Hepatocyte (in vitro differentiated cells): Measurements from ENCODE around the gene CERS1. TPM values are rescaled to one million over a fixed set of nuclear protein-coding genes. Genes with fewer than 3 reads are reported as not detected.

Source experiments
- DNase-seq: peaks from one replicate; pipeline ENCODE4 v3.0.0-alpha.2; 2016; ENCODE audit warnings: low spot score
- H2AFZ ChIP-seq: fragments of 200-600 bp; sonication (generic); 2 replicates; pipeline ENCODE4 v1.6.0; 2016; ENCODE audit warnings: antibody characterized with exemption, mild to moderate bottlenecking
- H3K27ac ChIP-seq: fragments of 200-600 bp; sonication (generic); 2 replicates; pipeline ENCODE4 v1.5.1; 2016; ENCODE audit warnings: mild to moderate bottlenecking
- H3K27me3 ChIP-seq: fragments of 200-600 bp; sonication (generic); 2 replicates; pipeline ENCODE4 v1.6.1; 2016
- H3K36me3 ChIP-seq: fragments of 200-600 bp; sonication (generic); replicated peaks from 2 replicates; pipeline ENCODE4 v1.5.1; 2016; ENCODE audit warnings: low read depth; ENCODE audit not compliant: insufficient read depth
- H3K4me1 ChIP-seq: fragments of 200-600 bp; sonication (generic); 2 replicates; pipeline ENCODE4 v1.5.1; 2016; ENCODE audit warnings: mild to moderate bottlenecking, moderate library complexity; ENCODE audit not compliant: insufficient read depth
- H3K4me2 ChIP-seq: fragments of 200-600 bp; sonication (generic); 2 replicates; pipeline ENCODE4 v1.6.0; 2016
- H3K4me3 ChIP-seq: fragments of 200-600 bp; sonication (generic); 2 replicates; pipeline ENCODE4 v1.5.1; 2016; ENCODE audit warnings: mild to moderate bottlenecking
- H3K79me2 ChIP-seq: fragments of 200-600 bp; sonication (generic); 2 replicates; pipeline ENCODE4 v1.6.0; 2017; ENCODE audit warnings: mild to moderate bottlenecking
- H3K9me2 ChIP-seq: fragments of 200-600 bp; sonication (generic); replicated peaks from 2 replicates; pipeline ENCODE4 v1.6.0; 2017; ENCODE audit warnings: mild to moderate bottlenecking; ENCODE audit not compliant: insufficient read depth
- H3K9me3 ChIP-seq: fragments of 200-600 bp; sonication (generic); 2 replicates; pipeline ENCODE4 v1.5.1; 2016; ENCODE audit warnings: low read depth, mild to moderate bottlenecking
- H4K20me1 ChIP-seq: fragments of 200-600 bp; sonication (generic); 2 replicates; pipeline ENCODE4 v1.6.0; 2016; ENCODE audit warnings: mild to moderate bottlenecking; ENCODE audit not compliant: insufficient read depth, poor library complexity, severe bottlenecking
- EZH2 ChIP-seq: fragments of 200-600 bp; sonication (generic); IDR thresholded peaks from 2 replicates; pipeline ENCODE4 v1.6.1; 2016; ENCODE audit warnings: antibody characterized with exemption, mild to moderate bottlenecking, borderline replicate concordance
- EZH2phosphoT487 ChIP-seq: fragments of 200-600 bp; sonication (generic); IDR thresholded peaks from one replicate; pipeline ENCODE4 v1.6.1; 2018; ENCODE audit warnings: antibody characterized with exemption, mild to moderate bottlenecking, low read depth, moderate library complexity; ENCODE audit not compliant: unreplicated experiment, severe bottlenecking
- WGBS: methylation state at CpG from one replicate; pipeline ENCODE4 v1.1.6; 2016; ENCODE audit warnings: low lambda C conversion rate; ENCODE audit errors: missing lambda C conversion rate; 5-methylcytosine and 5-hydroxymethylcytosine counted together
- polyA plus RNA-seq: library from polyadenylated mRNA; unstranded; fragments of >200 nt; fragmentation: Nextera tagmentation; extraction: Ambion mirVana; gene quantifications from 2 replicates; pipeline ENCODE4 v1.2.1, GENCODE V29; 2016
- total RNA-seq: library from RNA; depleted of rRNA; stranded (reverse); fragments of >200 nt; gene quantifications from 2 replicates; pipeline ENCODE4 v1.2.3, GENCODE V29; 2014
- TF ChIP-seq, protein P1 (sequence below): fragments of 200-600 bp; sonication (generic); IDR thresholded peaks from 2 replicates; pipeline ENCODE4 v1.5.1; 2016; ENCODE audit warnings: antibody characterized with exemption, mild to moderate bottlenecking; ENCODE audit not compliant: poor library complexity

The CERS1 gene
- total and polyA plus RNA-seq, 2 experiments from 2014 or later, result 5.3 to 5.7 TPM

DNA sequence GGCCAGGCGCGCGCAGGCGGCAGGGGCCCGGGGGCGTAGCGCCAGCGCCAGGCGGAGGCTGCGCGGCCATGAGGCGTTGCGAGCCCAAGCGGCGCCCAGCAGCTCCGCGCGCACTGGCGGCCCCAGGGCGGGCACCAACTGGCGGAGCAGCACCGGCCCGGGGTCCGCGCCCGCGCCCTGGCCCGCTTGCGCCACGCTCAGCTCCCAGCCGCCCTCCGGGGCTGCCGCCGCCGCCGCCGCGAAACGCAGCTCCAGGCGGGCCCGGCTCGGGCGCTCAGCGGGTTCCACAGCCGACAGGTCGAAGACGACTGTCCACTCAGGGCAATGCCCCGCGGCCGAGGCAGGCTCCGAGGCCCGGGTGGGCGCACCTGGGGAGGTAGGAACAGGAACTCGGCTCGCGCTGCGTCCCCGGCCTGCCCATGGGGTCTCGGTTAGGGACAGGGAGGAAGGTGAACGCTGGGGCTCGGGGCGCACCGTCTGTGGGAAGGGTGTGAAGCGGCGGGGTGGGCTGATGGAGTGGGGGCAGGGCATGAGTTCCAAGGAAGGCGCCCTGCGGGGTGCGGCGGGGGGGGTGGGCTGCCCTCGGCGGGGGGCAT lies 26.8 kb downstream of the CERS1 start:
- Histone ChIP-seq H3K4me3 (no peak overlapping the region), H3K27ac (no peak overlapping the region), H3K27me3 (no peaks in the 10 kb centered on the region), H3K9me2 (no peaks in the 10 kb centered on the region), H3K4me2 (no peak overlapping the region), H3K79me2 (no peaks in the 10 kb centered on the region), H4K20me1 (peaks cover 5% of the 10 kb centered on the region), H2AFZ (no peak overlapping the region), H3K9me3 (no peaks in the 10 kb centered on the region), H3K36me3 (no peaks in the 10 kb centered on the region), H3K4me1 (no peaks in the 10 kb centered on the region)
- TF ChIP-seq EZH2phosphoT487, result no peak
- TF ChIP-seq, protein P1, sequence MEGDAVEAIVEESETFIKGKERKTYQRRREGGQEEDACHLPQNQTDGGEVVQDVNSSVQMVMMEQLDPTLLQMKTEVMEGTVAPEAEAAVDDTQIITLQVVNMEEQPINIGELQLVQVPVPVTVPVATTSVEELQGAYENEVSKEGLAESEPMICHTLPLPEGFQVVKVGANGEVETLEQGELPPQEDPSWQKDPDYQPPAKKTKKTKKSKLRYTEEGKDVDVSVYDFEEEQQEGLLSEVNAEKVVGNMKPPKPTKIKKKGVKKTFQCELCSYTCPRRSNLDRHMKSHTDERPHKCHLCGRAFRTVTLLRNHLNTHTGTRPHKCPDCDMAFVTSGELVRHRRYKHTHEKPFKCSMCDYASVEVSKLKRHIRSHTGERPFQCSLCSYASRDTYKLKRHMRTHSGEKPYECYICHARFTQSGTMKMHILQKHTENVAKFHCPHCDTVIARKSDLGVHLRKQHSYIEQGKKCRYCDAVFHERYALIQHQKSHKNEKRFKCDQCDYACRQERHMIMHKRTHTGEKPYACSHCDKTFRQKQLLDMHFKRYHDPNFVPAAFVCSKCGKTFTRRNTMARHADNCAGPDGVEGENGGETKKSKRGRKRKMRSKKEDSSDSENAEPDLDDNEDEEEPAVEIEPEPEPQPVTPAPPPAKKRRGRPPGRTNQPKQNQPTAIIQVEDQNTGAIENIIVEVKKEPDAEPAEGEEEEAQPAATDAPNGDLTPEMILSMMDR, result no peak
- TF ChIP-seq EZH2, result no peak
- 94% methylated on average over 34 of the region's 71 CpGs for WGBS
- DNase-seq, result no peak

DNA sequence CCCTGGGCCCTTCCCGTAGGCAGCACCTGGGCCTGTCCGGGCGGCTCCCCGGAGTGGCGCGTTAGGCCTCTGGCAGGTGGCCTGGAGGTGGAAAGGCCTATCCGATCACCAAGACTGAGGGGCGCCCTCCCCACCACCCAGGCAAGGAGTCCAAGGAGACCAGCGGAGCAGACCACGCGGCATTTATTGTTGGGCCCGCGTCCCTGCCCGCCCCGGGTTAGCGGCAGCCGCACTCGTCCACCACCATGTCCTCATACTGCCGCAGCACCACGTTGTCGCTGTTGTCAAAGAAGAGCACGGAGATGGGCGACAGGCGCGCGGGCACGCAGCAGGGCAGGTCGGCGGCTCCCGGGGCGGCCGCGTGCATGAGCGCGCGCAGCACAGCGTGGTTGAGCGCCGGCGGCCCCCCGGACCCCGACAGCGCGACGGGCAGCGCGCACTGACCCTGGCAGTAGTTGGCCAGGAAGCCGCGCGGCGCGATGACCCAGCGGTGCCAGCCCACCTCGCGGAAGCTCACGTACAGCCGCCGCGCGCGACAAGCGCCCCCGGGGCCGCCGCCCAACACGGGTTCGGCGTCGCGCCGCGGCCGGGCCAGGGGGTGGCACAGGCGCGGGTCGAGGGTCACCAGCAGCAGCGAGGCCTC lies 27.5 kb downstream of the CERS1 start:
- no peaks in the 10 kb centered on the region for H3K36me3 ChIP-seq
- no peaks in the 10 kb centered on the region for H3K4me1 ChIP-seq
- H3K4me2 ChIP-seq, result no peak overlapping the region
- no peak overlapping the region for H3K27ac ChIP-seq
- no peak for DNase-seq
- no peak overlapping the region for H2AFZ ChIP-seq
- H3K9me2 ChIP-seq, result no peaks in the 10 kb centered on the region
- TF ChIP-seq, protein P1, result no peak
- no peak overlapping the region for H3K4me3 ChIP-seq
- H4K20me1 ChIP-seq, result peaks cover 5% of the 10 kb centered on the region
- no peaks in the 10 kb centered on the region for H3K79me2 ChIP-seq
- H3K27me3 ChIP-seq, result no peaks in the 10 kb centered on the region
- no peaks in the 10 kb centered on the region for H3K9me3 ChIP-seq
- 95% methylated on average over 46 of the region's 77 CpGs for WGBS

DNA sequence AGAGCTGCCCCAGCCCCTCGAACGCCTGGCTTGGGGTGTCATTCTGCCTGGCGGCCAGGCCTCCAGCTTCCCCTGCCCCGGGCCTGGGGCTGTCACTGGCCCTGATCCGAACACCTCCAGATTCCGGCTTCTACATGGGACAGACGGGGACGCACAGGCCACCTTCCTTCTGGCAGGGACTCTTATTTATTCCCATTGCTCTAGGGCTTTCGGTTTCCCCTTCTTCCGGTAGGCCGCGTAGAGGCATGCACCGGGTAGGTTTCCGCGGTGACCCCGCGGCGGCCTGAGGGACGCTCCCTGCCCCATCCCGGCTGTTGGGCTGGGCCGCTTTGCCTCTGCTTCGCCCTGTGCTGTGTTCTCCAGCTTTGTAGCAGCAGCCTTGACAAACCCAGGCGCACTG lies 28.2 kb downstream of the CERS1 start:
- Histone ChIP-seq H2AFZ (no peak overlapping the region), H3K79me2 (no peaks in the 10 kb centered on the region), H3K4me2 (no peak overlapping the region), H3K4me3 (no peak overlapping the region), H3K27me3 (no peaks in the 10 kb centered on the region), H3K36me3 (no peaks in the 10 kb centered on the region), H3K27ac (no peak overlapping the region), H4K20me1 (peaks cover 5% of the 10 kb centered on the region), H3K9me2 (no peaks in the 10 kb centered on the region), H3K4me1 (no peaks in the 10 kb centered on the region), H3K9me3 (no peaks in the 10 kb centered on the region)
- 97% methylated on average over 22 of the region's 23 CpGs for WGBS
- TF ChIP-seq EZH2phosphoT487 (no peak), EZH2 (no peak)
- TF ChIP-seq, protein P1, result no peak
- DNase-seq, result no peak
